Endometrial microvascular endothelial cells (primary cell): ENCODE measurements around the gene GPC5. TPM values are rescaled to one million over a fixed set of nuclear protein-coding genes. Genes with fewer than 3 reads are reported as not detected.
"Not testable (repeated sequence)": the region's sequence is repeated elsewhere in the genome, so short reads cannot be mapped to it uniquely, and the experiment has no call there.

ENCODE experiments used
- in situ Hi-C: cut with HindIII; loops from 2 replicates; pipeline ENCODE4 v1.10.0; 2017; ENCODE audit warnings: low sequenced_read_pairs, low pct_unique_long_range_greater_than_20kb; ENCODE audit errors: inconsistent ontology term
- total RNA-seq: library from RNA; depleted of rRNA; stranded (reverse); fragments of >200 nt; gene quantifications from one replicate; pipeline ENCODE4 v1.2.3, GENCODE V29; 2015; ENCODE audit errors: inconsistent ontology term

GPC5 gene
- total RNA-seq, 1 donor from 2014 or later: 0.46 TPM

DNA sequence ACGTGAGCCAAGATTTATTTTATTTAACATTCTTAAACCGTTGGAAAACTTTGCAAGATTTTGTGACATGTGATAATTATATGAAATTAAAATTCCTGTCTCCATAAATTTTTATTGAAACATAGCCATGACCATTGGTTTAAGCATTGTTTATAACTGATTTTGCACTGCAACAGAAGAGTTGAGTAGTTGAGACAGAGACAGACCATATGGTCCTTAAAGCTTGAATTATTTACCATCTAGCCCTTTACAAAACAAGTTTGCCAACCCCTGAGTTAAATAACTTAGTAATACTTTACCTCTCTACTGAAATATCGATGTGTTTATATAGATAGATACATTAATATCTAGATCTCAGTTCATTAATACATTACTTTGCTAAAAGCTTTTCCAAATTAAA is 1014.1 kb downstream of the GPC5 start:
- in situ Hi-C loops: no loop called here

DNA sequence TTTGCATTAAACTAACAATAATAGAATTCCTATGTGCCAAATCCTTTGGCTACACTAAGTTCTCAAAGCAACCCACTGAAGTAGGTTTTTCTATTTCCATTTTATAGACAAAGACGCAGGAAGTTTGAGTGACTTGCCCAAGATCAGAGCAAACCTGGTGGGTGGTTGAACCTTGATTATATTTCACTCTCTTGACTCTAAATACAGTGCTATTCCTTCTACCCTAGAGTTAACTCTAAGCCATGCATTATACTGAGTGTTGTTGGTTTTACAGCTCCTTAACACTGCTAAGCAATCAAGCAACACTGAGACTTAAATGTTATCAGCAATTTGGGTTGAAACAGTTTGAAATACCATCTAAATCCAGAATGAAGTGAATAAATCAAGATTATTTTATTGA is 1014.6 kb downstream of the GPC5 start:
- in situ Hi-C loops: no loop called here

DNA sequence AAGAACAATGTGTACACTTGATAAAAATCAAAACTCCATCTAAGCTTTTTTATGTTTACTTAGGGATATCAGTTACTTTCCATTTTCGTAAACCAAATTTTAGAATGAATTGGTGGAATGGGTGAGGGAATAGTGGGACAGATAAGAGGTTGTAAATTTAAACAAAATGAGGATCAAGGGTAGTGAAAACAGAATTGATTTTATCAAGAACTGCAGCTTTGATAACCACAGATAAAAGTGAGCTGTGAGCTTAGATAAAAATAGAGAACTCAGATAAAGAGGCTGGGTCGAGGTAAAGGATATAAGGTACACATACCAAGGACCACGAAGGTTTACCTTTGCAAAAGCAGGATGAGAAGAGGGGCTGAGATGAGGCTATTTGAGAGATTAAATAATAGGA is 1015.0 kb downstream of the GPC5 start:
- in situ Hi-C loops: no loop called here

DNA sequence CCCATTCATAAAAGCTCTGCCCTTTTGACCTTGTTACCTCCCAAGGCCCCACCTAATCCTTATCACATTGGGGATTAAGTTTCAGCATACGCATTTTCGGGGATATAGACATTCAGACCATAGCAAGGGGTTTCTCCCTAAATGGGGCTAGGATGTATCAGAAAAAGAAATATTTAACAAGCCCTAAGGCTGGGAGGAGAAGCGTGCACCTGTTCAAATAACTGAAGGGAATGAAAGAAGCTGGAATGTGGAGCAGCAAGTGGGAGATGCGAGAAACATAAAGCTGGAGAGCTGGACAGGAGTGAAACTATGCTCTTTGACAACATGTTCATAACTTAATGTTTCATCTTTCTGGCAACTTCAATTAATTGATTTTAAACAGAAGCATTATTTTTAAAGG is 1016.4 kb downstream of the GPC5 start:
- in situ Hi-C loops: no loop called here

DNA sequence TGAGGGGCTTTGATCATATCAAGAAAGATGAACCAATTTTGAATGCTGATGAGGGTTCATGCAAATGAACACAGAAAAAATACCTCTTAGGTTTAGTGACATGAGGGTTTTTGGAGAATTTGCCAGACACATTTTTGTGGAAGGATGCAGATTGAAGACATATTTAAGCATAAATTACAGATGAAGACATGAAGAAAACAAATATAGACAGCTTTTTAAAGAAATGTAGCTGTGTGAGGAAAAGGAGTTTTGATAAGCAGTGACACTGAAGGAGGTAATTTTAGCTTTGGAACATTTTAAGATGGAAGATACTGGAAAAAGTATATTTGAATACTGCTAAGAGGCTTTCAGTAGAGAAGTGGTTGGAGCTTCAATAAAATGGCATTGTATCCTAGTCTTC is 1017.4 kb downstream of the GPC5 start:
- in situ Hi-C loops: no loop called here

DNA sequence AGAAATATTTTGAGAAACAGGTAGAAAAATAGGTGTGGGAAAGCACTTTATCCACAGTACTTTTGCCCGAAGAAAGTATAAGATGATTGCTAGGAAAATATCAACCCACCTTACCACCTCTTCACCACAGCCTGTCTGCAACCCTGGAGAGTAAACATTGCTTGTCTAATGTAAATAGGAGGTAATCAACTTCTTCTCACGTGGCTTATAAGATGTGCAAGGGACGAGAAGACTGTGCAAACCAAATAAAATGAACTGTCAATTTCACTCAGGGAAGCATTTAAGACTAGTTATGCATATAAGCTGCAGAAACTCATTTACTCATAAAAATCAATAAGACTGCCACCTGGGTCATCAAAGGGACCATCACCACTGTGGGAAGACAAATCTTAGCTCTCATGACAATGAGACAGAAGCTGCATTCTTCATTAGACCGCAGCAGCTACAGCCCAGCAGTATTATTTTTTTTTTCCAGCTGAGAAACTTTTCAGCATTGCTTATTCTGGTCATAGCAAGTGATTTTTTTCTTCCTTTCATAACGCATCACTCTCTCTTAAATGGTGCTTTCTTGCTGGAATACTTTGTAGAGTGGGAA is 1020.5 kb downstream of the GPC5 start:
- in situ Hi-C loops: no loop called here

DNA sequence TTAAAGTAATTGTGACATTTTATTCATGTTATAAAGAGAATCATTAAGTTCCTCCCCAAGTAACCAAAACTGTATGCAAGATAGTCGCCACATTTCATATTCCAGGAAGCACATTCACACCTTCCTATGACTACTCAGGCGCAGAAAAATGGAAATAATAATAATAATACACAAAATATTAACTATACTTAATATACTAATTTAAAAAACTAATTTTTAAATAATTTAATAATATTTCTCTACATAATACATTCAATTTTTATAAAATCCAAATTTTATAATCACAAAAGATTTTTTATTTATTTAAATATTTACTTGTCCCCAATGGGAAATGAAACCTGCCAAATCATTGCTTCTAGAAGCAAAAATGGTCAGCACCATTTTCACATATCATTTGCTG is 1030.8 kb downstream of the GPC5 start:
- in situ Hi-C loops: no loop called here

DNA sequence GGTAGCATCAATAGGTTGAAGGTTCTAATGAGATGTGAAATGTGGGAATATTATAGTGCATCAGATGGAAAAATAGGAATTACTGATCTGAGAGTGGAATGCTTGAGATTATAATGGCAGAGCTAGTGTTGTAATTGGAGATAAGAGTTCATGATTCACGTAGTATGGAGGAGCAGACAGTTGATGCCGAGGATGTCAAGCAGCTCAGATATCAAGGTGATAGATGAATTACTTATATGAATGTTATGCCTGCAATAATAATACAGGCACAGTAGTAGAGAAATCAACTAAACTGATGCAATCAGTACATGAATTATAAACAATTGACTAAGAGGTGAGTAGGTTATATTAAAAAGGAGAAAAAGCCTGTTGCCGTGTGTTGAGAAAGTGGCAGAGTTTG is 1035.0 kb downstream of the GPC5 start:
- in situ Hi-C loops: no loop called here

DNA sequence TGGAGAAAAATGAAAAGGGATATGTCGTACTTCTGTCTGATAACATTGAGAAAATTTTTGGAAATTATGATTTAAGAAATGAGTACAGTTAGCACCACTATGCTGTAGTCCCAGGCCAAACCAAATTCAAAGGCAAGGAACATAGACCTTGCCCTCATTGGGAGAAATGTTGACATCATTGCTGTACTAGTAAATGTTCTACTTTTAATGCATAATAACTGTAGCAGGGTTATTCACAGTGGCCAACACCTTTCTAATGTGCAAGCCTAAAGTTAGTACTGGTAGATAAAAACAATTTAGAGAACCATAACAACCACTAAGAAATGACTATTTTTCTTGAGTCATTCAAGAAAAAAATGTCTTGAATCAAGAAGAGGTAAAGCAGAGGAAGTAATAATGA is 1035.5 kb downstream of the GPC5 start:
- in situ Hi-C loops: no loop called here

DNA sequence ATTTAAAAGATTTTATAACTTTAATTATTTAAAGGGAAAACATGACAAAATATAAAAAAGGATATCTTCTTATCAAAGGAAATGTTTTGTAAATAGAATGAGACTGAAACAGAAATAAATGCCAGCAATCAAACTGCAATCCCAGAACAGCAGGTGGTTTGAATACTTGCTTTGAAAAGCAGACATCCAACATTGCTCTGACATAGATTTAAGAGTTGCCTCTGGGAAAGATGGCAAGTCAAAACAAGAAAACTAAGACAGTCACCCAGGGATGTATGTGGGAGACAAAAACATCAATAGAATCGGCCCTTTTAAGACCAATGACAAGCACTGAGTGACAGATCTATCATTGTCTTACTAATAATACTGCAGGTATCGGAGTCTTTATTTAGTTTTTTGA is 1038.5 kb downstream of the GPC5 start:
- in situ Hi-C loops: no loop called here

DNA sequence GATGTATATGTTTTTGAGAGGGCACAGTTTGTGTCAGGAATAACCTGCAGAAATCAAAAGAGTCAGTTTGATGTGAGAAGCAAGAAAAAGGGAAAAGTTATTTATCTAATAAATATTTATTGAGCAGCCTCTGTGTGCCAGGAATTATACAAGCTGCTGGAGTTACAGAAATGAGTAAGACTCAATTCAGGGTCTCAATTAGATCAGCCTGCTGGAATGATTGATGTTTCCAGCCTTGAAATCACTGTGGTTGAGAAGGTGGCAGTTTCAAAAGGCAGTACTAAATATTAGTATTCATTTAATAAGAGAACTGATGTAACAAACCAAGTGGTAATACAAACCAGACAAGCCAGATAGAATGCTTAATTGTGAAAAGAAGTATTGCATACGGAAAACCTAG is 1045.8 kb downstream of the GPC5 start:
- in situ Hi-C loops: no loop called here

DNA sequence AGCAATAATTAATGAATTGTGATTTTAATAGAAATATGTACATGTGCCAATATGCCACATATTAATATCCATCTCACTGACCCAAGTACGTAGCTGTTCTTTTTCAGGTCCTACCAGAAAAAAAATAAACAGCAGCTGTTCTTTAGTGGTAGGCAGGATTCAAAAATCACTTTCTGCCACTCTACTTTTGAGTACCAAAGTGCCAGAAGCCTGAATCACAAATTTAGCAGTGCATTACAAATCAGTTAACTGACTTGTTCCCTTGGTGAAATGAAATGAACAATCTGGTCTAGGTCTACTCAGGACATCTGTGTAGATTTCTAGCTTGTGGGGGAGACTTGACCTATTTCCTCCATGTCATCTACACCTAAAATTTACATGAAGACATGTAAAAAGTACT is 1052.6 kb downstream of the GPC5 start:
- in situ Hi-C loops: no loop called here

DNA sequence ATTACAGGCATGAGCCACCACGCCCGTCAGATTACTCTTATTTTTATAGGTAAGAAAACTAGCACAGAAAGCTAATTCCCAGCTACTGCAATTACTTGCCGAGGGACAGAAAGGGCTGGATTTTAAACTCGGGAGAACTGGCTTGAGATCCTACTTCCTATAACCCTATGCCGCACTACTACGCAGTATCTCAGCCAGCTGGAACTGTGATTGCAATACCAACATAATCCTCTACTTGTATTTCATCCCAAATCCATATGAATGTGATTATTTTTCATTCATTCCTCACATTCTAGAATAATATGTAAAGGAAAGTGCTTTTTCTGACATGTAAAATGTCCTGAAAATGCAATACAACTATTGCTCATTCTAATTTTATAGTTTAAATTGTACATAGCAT is 1054.4 kb downstream of the GPC5 start:
- in situ Hi-C loops: no loop called here

DNA sequence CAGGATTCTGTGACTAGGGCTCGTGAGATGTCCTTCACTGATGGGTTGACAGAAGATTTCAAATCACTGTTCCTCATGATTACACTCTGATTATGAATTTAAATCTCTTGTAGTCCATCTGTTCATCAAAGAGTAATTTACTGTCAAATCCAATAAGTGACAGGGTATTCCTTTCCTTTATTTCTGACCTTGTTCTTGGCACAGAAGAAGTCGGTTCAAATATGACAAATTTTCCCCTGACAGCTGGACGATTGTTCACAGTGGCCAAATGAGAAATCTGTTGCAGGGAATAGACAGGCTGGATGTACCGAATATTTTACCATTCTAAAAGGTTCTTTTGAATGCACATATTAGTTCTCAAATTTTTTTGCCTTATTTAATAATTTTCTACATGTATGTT is 1060.9 kb downstream of the GPC5 start:
- in situ Hi-C loops: no loop called here

DNA sequence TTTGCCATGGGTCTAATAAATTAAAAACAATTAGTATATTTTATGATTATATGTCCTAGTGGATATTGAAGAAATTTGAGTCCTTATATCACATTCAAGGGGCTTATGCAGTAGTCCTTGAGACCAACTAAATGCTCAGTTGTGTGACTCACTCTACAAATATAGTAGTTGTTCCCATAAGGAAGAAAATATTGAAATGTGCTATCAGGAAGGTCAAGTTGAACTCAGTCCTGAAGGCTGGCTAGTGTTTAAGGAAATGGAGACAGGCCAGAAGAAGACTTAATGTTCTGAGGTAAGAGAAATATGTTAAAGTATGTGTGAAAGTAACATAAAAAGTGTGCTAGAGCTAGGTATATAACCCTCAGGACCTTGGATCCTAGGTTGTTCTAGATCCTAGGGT is 1062.1 kb downstream of the GPC5 start:
- in situ Hi-C loops: no loop called here

DNA sequence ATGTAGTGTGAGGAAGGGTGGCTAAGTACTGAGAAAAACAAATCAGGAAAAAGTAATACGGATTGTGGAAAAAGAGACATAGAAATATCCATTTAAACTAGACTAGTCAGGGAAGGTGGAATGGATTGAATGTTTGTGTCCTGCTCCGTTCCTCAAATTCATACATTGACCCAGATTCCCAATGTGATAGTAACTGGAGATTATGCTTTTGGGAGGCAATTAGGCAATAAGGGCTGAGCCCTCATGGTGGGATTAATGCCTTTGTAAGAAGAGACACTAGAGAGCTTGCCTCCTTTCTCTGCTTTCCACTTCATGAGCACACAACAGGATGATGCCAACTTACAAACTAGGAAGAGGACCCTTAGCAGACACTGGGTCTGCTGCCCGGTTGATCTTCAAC is 1063.0 kb downstream of the GPC5 start:
- in situ Hi-C loops: no loop called here

DNA sequence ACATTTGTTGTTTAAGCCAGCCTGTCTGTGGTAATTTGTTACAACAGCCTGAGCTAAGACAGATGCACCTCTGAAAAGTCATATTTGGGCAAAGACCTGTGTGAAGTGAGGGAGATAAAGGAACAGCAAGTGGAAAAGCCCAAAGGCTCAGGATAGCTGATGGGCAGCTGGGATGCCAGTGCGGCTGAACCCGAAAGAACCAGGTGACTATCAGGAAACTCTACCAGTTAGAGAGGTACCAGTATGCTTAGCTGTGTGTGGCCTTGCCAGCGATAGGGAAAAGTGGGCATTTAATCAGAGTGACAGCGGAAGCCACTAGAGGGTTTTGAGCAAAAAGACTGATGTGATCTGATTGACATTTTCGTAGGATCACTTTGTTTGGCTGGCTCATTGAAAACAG is 1063.4 kb downstream of the GPC5 start:
- in situ Hi-C loops: no loop called here

DNA sequence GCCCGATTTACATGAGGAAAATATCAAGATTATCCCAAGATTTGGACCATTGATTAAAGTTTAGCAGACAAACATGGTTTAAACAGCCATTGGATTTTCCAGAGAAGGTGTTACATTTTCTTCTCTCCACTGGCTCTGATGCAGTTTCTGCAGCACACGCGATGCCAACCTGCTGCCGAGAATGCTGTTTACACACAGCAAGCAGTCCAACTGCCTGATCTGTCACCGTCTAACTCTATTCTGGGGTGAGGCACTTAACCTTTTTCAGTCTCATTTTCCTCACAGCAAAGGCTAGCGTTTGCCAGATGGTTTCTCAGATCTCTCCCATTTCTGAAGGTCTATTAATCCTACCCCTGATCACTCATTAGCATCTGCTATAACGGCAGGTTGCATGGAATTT is 1064.7 kb downstream of the GPC5 start:
- in situ Hi-C loops: no loop called here

DNA sequence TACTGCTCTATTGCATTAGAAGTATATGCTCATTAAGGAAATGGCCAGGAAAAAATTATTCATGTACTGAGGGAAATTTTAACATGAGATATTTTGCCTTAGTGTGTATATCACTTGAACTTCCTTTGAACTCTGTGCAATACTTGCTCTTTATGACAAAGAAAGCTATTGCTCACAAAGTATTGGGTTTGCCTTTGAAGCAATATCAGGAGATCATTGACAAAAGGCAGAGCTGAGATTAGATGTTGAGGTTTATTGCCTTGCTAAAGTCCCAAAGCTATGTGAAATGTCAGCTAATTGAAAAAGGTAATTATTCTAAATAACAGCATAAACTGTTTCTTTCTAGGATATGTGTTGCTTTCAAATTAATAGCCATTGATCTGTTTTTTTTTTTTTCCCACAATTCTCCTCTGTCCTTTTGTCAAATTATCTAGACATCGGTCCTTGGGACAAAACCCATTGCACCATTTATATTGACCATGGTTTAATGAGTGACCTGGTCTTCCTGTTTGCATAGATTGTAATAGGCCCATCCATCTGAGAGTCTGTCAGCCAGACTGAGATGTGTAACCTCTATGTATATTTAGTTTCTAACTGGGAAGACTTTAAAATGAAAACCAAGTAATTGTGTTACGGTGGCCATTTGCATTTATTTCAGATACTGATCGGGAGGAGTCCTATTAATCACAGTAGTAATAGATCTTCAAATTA is 1075.5 kb downstream of the GPC5 start:
- in situ Hi-C loops: no loop called here

DNA sequence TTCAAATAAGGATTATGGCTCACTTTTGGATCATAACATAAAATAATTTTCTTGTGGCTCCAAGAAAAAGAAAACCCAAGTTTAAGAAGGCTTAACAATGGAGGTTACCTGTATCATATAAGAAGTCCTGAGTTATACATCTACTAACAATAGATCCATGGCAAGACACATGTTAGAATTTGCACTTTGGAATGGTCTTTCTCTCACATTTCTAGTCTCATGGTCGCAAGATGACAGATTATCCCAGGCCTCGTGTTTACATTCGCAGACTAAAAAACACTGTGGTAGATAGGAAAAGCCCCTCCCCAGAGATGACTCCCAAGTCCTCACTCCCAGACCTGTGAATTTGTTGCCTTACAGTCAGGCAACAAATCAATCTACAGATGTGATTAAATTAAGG is 1082.0 kb downstream of the GPC5 start:
- in situ Hi-C loops: no loop called here

DNA sequence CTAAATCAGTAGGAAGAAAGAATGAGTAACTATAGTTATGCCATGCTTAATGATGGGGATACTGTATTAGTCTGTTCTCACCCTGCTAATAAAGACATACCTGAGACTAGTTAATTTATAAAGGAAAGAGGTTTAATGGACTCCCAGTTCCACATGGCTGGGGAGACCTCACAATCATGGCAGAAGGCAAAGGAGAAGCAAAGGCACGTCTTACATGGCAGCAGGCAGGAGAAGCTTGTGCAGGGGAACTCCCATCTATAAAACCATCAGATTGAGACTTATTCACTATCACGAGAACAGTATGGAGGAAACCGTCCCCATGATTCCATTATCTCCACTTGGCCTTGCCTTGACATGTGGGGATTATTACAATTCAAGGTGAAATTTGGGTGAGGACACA is 1084.4 kb downstream of the GPC5 start:
- in situ Hi-C loops: not testable (repeated sequence)
